ENCODE measurements around the gene FAT1. TPM values are rescaled to one million over a fixed set of nuclear protein-coding genes. Genes with fewer than 3 reads are reported as not detected.

The FAT1 gene
- 100 to 1,000 TPM; 118 to 157 TPM for total RNA-seq
- polyA plus RNA-seq (ENCODE audit: insufficient read depth, low read depth, low replicate concordance), result 51.5 TPM
- long read RNA-seq, donor 1, transcript FAT1-208 (2 exons, 1,852 nt), result minor isoform, 5 of 20 reads
- long read RNA-seq, donor 1, transcript FAT1-202 (3 exons, 2,224 nt), result major isoform, 6 of 20 reads
- long read RNA-seq, donor 1, partial matches to known transcripts, result 6 of 20 reads
- long read RNA-seq, donor 1, other reads (novel, unspliced or antisense), result 0 of 20 reads
- long read RNA-seq, donor 2, partial matches to known transcripts, result 15 of 18 reads
- long read RNA-seq, donor 2, other reads (novel, unspliced or antisense), result 0 of 18 reads

GRCh38 chr4:186723292-186724057, at the start of gene FAT1:
FAT1 (minus strand) TSS chr4:186723856; CDS start chr4:186709827, 14,029 bp downstream.
- Histone ChIP-seq H3K27ac (peak within 1 kb of the TSS; percentile 84 to 92), H3K4me1 (peaks cover 21% of the 10 kb centered on the region), H3K27me3 (no peaks in the 10 kb centered on the region), H3K36me3 (ENCODE audit: low read depth, missing control alignments) (no peaks in the 10 kb centered on the region), H3K4me3 (peak within 1 kb of the TSS; percentile 80 to 86), H3K9me3 (no peaks in the 10 kb centered on the region)
- TF ChIP-seq POLR2A (IDR thresholded peaks at IDR 0.05) (no peak), CTCF (IDR thresholded peaks at IDR 0.05) (no peak)
- peak; percentile 75 for DNase-seq
- intact Hi-C loops (cut with DNase I; ENCODE audit: low total_unique reads), result loop anchor here (10.0 kb wide), 1 partner anchor 49 kb away; no protein-coding TSS in a partner anchor
- 0% methylated on average over 52 to 79 of the region's 112 CpGs for WGBS, 2 donors

- no peak for TF ChIP-seq POLR2A (IDR thresholded peaks at IDR 0.05)
- no peak for TF ChIP-seq CTCF (IDR thresholded peaks at IDR 0.05)
- DNase-seq, result no peak
- intact Hi-C loops (cut with DNase I; ENCODE audit: low total_unique reads), result no loop called here
Measured at GRCh38 chr4:186772936-186773487, 49.4 kb upstream of the FAT1 start.

GRCh38 chr4:186771624-186772023, 48.0 kb upstream of the FAT1 start:
- intact Hi-C loops (cut with DNase I; ENCODE audit: low total_unique reads), result no loop called here
- no peaks in the 10 kb centered on the region for H3K36me3 ChIP-seq (ENCODE audit: low read depth, missing control alignments)
- H3K4me1 ChIP-seq, result no peaks in the 10 kb centered on the region
- H3K9me3 ChIP-seq, result no peaks in the 10 kb centered on the region
- no peak for TF ChIP-seq POLR2A (IDR thresholded peaks at IDR 0.05)
- TF ChIP-seq CTCF (IDR thresholded peaks at IDR 0.05), result no peak
- no peak overlapping the region for H3K27ac ChIP-seq
- no peak overlapping the region for H3K4me3 ChIP-seq
- H3K27me3 ChIP-seq, result no peaks in the 10 kb centered on the region
- no peak for DNase-seq
- WGBS, 2 donors, result 52 to 61% methylated on average over 2 of the region's 2 CpGs

More at GRCh38 chr4:186772936-186773487, 49.4 kb upstream of the FAT1 start:
- Histone ChIP-seq H3K4me1 (no peaks in the 10 kb centered on the region), H3K27me3 (no peaks in the 10 kb centered on the region), H3K4me3 (no peak overlapping the region), H3K9me3 (no peaks in the 10 kb centered on the region), H3K36me3 (ENCODE audit: low read depth, missing control alignments) (no peaks in the 10 kb centered on the region), H3K27ac (no peak overlapping the region)
- WGBS, 2 donors, result 81 to 88% methylated on average over 12 of the region's 12 CpGs

GRCh38 chr4:186770481-186771175, 47.0 kb upstream of the FAT1 start:
- no peaks in the 10 kb centered on the region for H3K4me1 ChIP-seq
- no peaks in the 10 kb centered on the region for H3K9me3 ChIP-seq
- TF ChIP-seq CTCF (IDR thresholded peaks at IDR 0.05), result no peak
- no peak for TF ChIP-seq POLR2A (IDR thresholded peaks at IDR 0.05)
- H3K27ac ChIP-seq, result no peak overlapping the region
- no peaks in the 10 kb centered on the region for H3K36me3 ChIP-seq (ENCODE audit: low read depth, missing control alignments)
- DNase-seq, result no peak
- 84 to 89% methylated on average over 4 of the region's 4 CpGs for WGBS, 2 donors
- H3K4me3 ChIP-seq, result no peak overlapping the region
- intact Hi-C loops (cut with DNase I; ENCODE audit: low total_unique reads), result no loop called here
- H3K27me3 ChIP-seq, result no peaks in the 10 kb centered on the region

All from testis (tissue), 5 donors.